Glomerular visceral epithelial cell (primary cell): ENCODE data around the gene MYO3B.

ENCODE experiments used
- DNase-seq: peaks from one replicate; pipeline ENCODE4 v3.0.0-alpha.2; 2016; ENCODE audit errors: extremely low spot score

MYO3B gene

DNA sequence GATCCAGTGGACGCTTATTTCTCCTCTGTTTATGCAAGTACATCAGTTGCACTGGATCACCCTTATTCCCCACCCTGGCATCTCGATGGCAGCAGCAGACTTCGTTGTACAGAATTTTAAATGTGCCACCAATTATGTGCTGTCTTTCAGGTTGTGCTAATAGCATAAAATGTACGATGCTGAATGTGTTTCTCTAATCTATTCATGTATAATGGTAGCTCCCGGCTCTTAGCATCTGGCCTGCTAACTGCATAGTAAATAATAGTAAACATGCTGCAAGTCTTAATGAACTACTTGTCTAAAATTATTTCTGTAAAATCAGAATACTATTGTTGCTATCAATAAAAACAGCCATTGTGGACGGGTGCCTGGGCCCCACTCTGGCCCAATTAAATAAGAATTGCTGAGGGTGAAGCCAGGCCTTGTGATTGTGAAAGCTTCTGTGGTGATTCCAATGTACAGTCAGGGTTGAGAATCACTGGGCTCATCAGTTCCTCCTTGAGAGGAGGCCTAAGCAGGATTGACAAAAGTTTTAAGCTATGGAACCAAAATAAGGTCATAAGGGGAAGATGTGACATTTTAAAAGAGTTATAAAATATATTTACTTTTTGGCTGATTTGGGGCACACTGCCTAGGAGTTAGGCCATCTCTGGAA, 14.4 kb upstream of the MYO3B start:
- DNase-seq: no peak

DNA sequence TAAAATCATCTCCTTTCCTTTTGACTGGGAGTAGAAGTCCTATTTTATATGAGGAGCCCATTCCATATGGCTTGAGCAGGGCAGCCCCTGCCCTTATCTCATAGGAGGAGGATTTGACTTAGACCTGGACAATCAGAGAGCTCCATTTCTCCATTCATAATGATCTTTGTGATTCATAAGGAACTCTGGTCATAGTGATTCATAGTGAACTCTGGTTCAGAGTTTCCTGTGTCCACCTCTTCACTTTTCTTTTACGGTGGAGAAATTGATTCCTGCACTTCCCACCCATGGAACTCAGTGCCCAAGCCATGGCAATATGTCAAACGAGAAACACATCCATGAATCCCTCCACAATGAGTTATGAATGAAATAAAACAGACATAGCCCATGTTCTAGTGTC, 12.8 kb upstream of the MYO3B start:
- peak; percentile 17 for DNase-seq

DNA sequence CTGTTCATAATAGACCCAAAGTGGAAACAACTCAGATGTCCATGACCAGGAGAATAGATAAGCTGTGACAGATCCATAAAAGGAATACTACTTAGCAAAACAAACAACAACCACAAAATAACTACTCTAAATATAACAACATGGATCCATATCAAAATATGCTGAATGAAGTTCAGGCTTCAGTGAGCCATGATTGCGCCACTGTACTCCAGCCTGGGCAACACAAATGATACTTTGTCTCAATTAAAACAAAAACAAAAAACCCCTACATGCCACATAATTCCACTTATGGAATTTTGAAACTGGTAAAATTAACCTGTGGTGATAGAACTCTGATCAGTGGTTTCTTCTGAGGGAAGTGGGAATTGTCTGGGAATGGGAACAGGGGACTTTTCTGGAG, 11.2 kb upstream of the MYO3B start:
- no peak for DNase-seq

DNA sequence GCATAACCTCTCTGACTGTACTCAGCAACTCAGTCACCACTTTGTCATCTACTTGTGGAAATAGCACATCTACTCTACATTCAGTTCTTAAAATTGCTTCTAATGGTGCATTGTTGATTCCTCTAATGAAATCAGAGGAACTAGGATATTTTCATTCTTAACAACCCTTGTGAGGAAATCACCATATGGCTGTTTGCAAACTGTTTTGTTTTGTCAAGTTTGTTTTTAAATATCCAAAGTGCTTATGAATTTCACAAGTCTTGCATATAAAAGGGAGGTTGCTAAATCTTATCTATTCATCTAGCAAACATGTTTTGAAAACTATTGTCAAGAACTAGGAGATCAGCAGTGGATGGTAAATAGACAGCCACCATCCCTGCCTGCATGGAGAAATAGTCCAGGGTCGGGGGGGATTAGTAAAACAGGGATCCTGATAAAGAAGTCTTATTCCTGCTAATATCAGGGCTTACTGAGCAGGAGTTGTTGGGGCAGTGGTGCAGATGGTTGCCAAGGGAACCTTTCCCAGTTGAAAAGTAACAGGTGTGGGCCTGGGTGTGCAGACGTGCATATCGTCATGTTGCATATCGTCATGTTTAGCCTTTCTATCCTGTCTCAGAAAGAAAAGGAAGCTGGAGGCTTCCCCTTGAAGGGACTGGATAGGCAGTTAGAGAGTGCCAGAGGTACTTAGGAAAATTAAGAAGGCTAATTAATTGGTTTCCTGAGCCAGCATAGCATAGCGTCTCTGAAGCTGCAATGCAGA, 7.5 kb upstream of the MYO3B start:
- DNase-seq: no peak

DNA sequence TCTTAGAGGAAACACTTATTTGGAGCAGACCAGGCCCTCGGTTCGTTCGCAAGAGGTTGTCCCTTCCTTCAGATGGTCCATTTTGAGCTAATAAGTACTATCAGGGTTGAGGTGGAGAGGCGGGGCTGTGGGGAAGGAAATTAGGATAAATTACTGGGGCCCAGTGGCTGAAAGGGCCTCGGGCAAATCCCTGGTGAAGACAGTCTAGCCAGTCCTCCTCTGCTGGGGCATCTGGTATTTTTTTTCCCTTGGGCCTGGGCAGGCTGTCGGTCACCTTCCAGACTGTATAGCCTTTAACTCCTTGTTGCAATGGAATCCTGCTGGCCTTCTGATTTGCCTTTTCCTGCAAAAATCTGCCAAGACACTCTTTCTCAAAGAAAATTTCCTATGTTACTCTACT, 1.7 kb upstream of the MYO3B start:
- DNase-seq: no peak

DNA sequence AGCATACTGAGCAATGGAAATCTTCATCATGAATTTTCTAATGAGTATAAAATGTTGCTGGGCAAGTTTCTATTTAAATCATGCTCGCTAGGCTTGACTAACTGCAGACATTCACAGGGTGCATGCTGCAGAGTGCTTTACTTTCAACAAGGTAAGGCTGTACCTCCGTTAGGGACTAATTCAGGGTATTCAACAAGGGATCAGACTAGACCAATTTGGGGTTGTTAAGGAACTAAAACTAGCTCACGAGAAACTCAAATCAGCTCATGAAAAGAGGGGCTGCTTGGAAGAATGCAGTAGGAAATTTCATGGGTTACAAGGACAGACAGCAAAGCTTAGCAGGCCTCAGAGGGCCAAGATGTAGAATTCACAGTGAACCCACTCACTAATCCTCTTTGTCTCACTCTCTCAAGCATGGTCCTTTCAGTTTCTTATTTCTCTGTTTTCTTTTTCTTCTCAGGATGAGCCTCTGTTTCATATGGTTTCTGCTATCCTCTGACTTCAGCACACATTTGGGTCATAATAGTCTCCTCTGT, 2.2 kb downstream of the MYO3B start:
- no peak for DNase-seq

DNA sequence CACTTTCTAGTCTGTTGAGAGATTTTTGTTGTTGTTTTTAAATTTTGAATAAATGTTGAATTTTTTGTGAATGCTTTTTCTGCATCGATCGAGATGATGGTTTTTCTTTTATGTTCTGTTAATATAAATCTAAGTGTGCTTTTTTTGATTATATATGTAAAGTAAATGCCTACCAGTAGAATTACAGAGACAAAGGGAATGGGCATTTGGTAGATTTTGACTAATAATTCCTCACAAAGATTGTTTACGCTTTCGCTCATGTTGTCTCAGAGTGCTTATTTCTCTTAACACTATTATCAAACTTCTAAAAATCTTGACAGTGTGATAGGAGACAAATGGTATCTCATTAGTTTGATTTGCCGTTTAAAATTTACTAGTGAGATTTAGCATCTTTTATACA, 3.7 kb downstream of the MYO3B start:
- no peak for DNase-seq

DNA sequence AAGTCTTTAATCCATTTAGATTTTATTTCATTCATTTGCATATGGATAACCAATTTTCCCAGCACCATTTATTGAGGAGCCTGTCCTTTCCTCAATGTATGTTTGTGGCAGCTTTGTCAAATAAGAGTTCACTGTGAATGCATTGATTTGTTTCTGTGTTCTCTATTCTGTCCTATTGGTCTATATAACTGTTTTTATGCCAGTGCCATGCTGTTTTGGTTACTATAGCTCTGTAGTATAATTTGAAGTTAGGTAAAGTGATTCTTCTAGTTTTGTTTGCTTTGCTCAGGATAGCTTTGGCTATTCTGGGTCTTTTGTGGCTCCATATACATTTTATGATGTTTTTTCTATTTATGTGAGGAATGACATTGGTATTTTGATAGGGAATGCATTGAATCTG, 7.4 kb downstream of the MYO3B start:
- no peak for DNase-seq

DNA sequence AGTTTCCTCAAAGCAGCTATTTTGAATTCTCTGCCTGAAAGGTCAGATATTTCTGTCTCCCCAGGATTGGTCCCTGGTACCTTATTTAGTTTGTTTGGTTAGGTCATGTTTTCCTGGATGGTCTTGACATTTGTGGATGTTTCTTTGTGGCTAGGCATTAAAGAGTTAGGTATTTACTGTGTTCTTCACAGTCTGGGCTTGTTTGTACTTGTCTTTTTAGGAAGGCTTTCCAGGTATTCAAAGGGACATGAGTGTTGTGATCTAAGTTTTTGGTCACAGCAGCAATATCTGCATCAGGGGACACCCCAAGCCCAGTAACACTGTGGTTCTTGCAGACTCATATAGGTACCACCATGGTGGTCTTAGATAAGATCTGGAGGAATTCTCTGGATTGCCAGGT, 11.8 kb downstream of the MYO3B start:
- no peak for DNase-seq

DNA sequence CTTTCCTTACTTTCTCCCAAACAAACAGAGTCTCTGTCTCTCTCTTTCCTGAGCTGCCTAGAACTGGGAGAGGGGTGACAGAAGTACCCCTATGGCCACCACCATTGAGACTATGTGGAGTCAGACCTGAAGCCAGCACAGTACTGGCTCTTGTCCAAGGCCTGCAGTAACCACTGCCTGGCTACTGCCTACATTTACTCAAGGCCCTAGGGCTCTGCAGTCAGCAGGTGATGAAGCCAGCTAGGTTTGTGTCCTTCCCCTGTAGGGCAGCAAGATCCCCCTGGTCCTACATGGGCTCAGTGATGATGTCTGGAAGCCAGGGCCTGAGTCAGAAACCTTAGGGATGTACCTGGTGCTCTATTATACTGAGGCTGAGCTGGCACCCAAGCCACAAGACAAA, 12.2 kb downstream of the MYO3B start:
- DNase-seq: no peak

DNA sequence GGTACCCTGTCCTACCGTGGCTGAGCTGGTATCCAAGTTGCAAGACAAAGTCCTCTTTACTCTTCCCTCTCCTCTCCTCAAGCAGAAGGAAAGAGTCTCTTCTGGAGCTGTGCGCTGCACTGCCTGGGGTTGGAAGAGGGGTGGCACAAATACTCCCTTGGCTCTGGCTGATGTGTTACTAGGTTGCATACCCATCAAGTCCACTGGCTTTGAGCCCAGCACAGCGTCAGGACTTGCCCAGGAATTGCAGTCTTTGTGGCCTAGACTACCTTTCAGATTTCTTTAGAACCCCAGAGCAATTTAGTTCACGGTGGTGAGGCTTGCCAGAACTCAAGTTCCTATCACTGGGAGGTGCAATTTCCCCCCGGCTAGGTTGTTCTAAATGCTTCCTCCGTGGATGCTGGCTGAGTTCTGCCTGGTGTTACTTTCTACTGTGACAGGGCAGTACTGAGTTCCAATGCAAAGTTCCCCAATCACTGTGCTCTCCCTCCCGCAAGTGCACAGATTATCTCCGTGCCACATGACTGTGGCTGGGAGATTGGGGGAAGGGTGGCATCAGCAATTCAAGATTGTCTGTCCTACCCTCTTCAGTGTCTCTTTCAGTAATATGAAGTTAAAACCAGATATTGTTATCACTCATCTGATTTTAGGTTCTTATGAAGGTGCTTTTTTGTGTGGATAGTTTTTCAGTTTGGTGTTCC, 13.4 kb downstream of the MYO3B start:
- DNase-seq: no peak

DNA sequence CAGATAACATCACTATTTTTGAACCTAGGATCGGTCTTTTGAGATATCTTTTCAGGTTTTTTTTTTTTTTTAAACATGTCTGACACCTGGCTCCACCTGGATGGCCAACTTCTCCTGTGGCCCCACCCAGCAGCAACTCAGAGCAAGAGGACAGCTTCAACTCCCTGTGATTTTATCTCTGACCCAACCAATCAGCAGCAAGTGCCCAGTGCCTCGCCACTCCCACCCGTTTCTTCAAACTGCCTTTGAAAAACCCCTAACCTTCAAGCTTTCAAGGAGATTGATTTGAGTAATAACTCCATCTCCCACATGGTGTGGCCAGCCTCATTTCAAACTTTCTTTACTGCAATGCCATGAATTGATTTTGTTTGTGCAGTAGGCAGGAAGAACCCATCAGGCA, 19.0 kb downstream of the MYO3B start:
- no peak for DNase-seq

DNA sequence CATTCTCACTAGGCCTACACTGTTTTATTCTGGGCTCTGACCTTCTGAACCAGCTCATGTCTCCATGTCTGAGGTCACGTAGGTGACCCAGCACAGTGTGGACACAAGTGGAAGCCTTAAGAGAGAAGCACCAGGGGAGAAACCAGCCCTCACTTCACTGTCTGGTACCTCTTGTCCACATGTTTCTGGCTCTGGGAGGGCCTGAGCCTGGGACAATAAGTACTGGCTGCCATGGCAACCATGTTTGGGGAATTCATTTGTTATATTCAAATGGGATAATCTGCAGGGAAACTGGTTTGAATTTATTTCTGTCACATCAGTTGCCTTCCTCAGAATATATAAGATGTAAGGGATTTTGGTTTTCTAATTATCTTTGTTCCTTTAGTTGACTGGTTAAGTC, 23.3 kb downstream of the MYO3B start:
- DNase-seq: no peak

DNA sequence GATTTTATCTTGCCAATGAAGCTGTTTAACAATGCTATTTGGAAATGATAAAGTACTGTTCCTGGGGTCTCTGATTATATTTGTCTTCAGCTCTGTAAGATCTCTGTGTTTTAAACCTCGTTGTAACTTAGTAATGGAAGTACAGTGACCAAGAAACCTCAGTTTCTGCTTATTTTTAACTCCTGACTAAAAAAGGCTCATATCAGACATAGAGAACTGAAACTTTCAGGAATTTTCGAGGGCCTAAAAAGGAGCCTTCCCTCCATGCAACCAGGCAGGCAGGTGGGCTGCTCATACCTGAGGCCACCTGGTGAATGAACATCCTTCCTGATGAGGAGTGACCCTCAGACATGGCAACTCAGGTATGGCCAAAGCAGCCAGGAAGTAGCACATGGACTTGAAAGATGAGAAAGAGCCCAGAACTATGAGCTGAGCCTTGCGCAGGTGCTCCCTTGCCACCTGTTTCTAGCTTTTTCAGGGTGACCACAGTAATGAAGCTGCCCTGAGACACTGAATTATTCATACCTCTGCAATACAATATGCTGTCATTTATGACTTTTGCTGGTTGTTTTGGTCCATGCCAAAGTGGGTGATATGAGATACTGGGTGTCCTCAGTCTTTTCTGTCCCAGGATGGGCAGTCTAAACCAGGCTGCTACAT, 23.9 kb downstream of the MYO3B start:
- no peak for DNase-seq

DNA sequence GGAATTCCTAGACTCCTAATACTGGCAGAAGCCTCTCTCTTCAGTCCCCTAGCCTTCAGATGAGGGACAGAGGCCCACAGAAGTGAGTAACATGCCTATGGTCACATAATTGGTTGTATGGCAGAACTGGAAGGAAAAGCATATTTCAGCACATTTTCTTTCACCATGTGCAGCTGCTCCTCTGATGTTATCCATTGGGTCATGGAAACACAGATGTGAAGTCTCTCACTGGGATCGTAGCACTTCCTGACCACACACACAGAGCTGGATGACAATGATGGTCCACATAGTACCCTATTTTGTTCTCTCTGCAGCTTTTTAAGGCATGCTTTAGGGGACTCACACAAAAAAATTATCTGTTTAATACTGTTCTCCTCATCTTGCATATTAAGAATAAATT, 24.5 kb downstream of the MYO3B start:
- DNase-seq: no peak

DNA sequence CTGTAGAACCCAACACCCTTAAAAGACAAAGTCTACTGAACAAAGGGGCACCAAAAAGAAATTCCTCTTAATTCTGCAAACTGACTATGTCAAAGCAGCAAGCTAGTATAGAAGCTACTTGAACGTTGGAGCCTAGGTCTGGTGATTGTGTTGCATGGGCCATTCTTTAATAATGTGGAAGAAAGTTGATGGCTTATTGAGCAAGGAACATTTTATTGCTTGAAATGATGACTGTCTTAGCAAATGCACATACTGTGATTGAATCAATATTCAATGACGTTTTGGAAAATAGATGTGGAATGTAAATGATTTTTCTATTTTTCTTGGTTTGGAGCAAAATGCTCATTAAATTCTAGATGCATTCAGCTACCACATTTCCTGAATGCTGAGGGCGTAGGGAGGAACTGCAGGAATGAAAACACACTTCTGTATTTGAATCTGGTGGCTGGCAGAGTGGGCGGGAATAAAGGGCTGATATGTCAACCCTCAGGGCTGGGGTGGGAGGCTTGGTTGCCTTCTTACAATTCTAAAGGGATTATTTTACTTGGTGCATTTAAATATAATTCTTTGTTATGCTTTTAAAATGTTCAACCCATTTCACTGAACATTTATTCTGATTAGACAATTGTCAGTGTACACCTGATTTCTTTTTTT, 26.5 kb downstream of the MYO3B start:
- DNase-seq: no peak

DNA sequence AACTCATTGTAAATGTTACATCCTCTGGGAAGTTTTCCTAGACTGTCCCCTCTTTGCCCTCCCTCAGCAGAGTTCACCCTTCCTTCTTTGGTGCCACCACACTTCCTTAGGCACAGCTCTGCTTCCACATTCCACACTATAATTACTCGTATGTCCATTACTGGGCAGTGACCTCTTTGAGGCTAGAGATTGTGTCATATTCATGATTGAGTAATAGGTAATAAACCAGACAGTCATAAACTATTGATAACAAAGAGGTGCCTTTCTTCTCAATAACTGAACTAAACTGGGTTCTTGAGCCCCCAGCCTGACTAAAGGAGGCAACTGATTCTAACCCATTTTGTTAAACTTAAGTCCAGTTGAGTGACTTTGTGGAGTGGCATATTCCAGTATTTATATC, 28.3 kb downstream of the MYO3B start:
- DNase-seq: no peak

DNA sequence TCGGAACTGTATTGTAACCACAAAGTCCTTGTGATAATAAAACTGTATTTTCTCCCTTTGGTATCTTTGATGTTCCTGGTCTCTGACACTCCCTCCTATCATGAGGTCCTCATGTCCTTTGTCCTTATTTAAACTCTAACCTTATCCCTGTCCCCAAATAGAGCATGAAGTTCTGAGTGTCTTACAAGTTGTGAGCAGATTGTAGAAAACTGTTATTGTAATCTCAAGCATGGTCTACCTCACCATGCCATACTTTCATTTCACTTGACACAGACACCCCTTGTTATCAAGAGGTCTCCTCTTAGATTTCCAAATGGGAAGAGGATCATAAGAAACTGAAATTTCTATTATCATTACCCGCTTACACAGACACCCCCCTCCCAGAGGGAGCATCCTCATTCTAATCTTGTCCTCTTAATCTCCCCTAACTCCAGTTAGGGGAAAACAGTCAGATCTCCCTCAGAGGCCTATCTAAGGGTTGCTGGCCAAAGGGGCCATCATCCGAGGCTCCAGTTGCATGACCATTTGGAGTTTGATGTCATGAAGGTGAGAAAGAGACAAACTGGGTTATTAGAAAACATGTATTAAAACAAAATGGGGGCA, 29.0 kb downstream of the MYO3B start:
- no peak for DNase-seq

DNA sequence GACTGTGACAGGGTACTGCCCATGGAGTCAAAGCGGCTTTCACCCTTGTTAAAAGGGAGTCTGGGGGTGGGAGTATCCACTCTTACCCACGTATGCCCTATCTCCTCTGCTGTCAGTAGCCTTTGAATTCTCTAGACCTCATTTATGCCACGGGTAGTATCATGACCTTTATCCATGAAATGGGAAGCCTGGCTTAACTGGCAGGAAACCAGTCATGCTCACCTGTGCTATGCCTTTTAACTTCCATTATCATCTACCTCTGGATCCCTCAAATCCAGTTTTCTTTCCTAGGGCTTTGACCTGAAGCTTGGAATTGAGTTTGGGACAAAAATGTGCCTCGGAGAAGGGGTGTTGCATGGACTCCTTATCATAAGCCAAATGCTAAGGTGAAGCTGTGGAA, 30.0 kb downstream of the MYO3B start:
- DNase-seq: no peak

DNA sequence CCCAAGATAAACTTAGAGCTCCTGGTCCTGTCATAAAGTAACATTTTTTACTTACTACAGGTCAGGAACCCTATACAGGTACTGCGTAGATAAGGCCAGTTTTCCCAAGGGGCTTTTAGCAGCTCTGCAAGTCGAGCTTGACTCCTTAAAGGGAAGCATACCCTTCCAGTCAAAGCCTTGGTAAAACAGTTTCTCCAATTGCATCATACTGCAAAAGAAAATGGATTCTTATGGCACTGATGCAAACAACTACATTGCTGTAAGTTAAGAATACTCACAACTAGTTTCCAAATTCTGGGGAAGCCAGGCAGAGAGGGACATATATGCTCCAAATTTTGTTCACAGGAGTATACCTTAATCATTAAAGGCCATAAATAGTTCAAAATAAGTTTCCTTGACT, 31.0 kb downstream of the MYO3B start:
- DNase-seq: no peak

DNA sequence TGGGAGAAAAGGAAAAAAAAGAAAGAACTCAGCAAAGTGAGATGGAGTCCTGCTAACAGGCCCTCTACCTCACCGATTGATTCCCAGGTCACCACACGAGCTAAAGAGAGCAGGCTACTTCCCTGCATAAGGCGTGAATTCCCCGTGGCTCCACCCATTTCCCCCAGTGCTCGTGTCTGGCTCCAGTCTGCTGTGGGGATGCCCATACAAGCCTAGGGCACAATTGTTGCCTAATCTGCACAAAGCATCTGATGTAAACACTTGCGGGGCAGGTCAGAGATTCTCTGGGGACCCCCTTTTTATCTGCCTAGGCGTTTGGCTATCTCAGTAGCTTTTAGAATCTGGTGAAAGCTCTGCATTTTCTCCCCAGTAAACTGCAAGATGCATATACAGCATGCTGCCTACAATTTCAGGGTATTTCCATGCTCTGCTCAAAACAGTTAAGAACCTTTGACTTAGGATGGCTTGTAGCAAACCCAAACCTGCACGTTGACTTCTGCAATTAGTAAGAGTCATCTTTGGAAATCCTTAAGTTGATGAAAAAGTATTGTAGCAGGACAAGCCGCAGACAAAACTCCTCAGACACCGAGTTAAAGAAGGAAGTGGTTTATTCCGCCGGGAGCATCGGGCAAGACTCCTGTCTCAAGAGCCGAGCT, 34.8 kb downstream of the MYO3B start:
- no peak for DNase-seq
